A673 (cell line): ENCODE data around the gene SLC12A7.

ENCODE experiments used
- EZH2 ChIP-seq: fragments of 200-600 bp; sonication (generic); IDR thresholded peaks from 2 replicates; pipeline ENCODE4 v1.6.1; 2017; ENCODE audit warnings: borderline replicate concordance, low read depth, mild to moderate bottlenecking, mixed read lengths, antibody characterized with exemption, low read length; ENCODE audit not compliant: poor library complexity, severe bottlenecking
- TF ChIP-seq, protein P1 (sequence below): fragments of 300-800, 200-600 bp; sonication (generic); conservative IDR thresholded peaks from 2 replicates; pipeline ENCODE4 v1.5.1; 2017; ENCODE audit warnings: low read depth, mild to moderate bottlenecking, antibody characterized with exemption, low read length, moderate library complexity, mixed read lengths

DNA sequence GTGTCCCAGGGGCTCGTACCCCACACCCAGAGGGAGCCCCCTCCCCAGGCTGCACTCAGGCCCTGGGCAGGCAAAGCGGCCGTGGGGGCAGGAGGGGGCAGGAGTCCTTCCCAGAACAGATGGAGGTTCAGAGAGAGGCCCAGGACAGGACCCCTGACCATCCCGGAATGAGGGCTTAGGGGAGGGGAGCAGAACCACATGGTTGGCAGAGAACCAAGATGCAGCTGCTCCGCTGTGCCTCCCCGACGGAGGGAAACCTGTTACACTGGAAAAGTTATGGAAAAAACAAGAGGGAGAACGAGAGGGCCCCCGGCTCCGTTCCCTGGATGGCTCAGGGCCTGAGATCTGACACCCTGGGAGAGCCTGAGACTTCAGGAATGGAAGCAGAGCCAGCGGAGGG, 22.7 kb downstream of the SLC12A7 start:
- TF ChIP-seq, protein P1, sequence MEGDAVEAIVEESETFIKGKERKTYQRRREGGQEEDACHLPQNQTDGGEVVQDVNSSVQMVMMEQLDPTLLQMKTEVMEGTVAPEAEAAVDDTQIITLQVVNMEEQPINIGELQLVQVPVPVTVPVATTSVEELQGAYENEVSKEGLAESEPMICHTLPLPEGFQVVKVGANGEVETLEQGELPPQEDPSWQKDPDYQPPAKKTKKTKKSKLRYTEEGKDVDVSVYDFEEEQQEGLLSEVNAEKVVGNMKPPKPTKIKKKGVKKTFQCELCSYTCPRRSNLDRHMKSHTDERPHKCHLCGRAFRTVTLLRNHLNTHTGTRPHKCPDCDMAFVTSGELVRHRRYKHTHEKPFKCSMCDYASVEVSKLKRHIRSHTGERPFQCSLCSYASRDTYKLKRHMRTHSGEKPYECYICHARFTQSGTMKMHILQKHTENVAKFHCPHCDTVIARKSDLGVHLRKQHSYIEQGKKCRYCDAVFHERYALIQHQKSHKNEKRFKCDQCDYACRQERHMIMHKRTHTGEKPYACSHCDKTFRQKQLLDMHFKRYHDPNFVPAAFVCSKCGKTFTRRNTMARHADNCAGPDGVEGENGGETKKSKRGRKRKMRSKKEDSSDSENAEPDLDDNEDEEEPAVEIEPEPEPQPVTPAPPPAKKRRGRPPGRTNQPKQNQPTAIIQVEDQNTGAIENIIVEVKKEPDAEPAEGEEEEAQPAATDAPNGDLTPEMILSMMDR, result no peak
- no peak for TF ChIP-seq EZH2
